Transverse colon (tissue), 3 donors: ENCODE results near the gene TPCN2.
A peak's percentile ranks its signal among the peaks of the same experiment; 100 is the strongest.

Experiments used
- CTCF ChIP-seq, 5 experiments: fragments of 200-600 bp in 3 of 5; fragments of 450-650 bp in 2 of 5; sonication (generic) in 3 of 5; IDR thresholded peaks; 1 replicate in 2 of 5; 2 replicates in 3 of 5; pipeline ENCODE4 v1.5.1; 2016 to 2017; ENCODE audit warnings: antibody characterized with exemption in 5 of 5, inconsistent platforms in 3 of 5, mild to moderate bottlenecking in 2 of 5, moderate library complexity in 1 of 5
- EP300 ChIP-seq: sonication (generic); formaldehyde crosslinking; IDR thresholded peaks from one replicate; pipeline ENCODE4 v1.6.1; 2017; ENCODE audit warnings: antibody characterized with exemption, low read depth
- POLR2A ChIP-seq: fragments of 450-650 bp; IDR thresholded peaks from one replicate; pipeline ENCODE4 v1.6.1; 2016; ENCODE audit warnings: antibody characterized with exemption, mild to moderate bottlenecking, moderate library complexity

GRCh38 chr11:69088676-69089146 is 40.0 kb downstream of the TPCN2 start:
- TF ChIP-seq POLR2A (no peak), EP300 (no peak), CTCF (IDR thresholded peaks at IDR 0.05) (peak; percentile 71 to 75 (median 72))
